Transverse colon (tissue), 4 donors: Measurements from ENCODE around the gene SCYGR1.

Experiments
- EP300 ChIP-seq: sonication (generic); formaldehyde crosslinking; IDR thresholded peaks from one replicate; pipeline ENCODE4 v1.6.1; 2017; ENCODE audit warnings: antibody characterized with exemption, low read depth
- POLR2A ChIP-seq: fragments of 450-650 bp; IDR thresholded peaks from one replicate; pipeline ENCODE4 v1.6.1; 2016; ENCODE audit warnings: antibody characterized with exemption, mild to moderate bottlenecking, moderate library complexity
- POLR2AphosphoS5 ChIP-seq, 3 donors: sonication (generic); formaldehyde crosslinking; IDR thresholded peaks; one replicate each; pipeline ENCODE4 v1.6.1; 2016; ENCODE audit warnings: antibody characterized with exemption in 3 of 3
- TF ChIP-seq, protein P1 (sequence below), 5 experiments: fragments of 200-600 bp in 3 of 5; fragments of 450-650 bp in 2 of 5; sonication (generic) in 3 of 5; IDR thresholded peaks; 1 replicate in 2 of 5; 2 replicates in 3 of 5; pipeline ENCODE4 v1.5.1; 2016 to 2017; ENCODE audit warnings: antibody characterized with exemption in 5 of 5, inconsistent platforms in 3 of 5, mild to moderate bottlenecking in 2 of 5, moderate library complexity in 1 of 5

DNA sequence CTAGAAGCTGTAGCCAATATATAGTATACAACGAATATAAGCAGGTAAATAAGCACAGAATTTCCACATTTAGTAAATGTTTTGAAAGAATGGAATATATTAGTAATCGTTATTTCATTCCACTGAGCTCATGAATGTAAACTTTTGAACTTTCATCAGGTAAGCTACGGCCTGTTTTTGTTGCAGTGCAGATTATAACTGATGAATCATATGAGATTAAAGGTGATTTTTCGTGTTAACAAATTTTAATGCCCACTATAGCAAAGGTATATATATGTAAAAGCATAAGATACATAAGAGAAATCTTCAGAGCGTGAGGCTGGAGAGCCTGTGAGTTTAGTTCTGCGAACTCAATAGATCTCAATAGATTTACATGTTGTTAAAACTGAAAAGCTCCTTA is 1.1 kb downstream of the SCYGR1 start:
- TF ChIP-seq, protein P1, sequence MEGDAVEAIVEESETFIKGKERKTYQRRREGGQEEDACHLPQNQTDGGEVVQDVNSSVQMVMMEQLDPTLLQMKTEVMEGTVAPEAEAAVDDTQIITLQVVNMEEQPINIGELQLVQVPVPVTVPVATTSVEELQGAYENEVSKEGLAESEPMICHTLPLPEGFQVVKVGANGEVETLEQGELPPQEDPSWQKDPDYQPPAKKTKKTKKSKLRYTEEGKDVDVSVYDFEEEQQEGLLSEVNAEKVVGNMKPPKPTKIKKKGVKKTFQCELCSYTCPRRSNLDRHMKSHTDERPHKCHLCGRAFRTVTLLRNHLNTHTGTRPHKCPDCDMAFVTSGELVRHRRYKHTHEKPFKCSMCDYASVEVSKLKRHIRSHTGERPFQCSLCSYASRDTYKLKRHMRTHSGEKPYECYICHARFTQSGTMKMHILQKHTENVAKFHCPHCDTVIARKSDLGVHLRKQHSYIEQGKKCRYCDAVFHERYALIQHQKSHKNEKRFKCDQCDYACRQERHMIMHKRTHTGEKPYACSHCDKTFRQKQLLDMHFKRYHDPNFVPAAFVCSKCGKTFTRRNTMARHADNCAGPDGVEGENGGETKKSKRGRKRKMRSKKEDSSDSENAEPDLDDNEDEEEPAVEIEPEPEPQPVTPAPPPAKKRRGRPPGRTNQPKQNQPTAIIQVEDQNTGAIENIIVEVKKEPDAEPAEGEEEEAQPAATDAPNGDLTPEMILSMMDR (IDR thresholded peaks at IDR 0.05): no peak
- TF ChIP-seq POLR2A: no peak
- no peak for TF ChIP-seq POLR2AphosphoS5 (IDR thresholded peaks at IDR 0.05)
- no peak for TF ChIP-seq EP300
